Nephron (organoid): ENCODE measurements around the gene ASB2.

Experiments
- H3K27ac Mint-ChIP-seq, 3 experiments: 2 replicates each; pipeline ENCODE4 v1.8.0; 2020; ENCODE audit warnings: mixed read lengths in 3 of 3, mild to moderate bottlenecking in 2 of 3, moderate library complexity in 1 of 3
- H3K27me3 Mint-ChIP-seq: 2 replicates; pipeline ENCODE4 v1.8.0; 2021; ENCODE audit warnings: low read depth, mild to moderate bottlenecking, moderate library complexity, mixed read lengths
- H3K36me3 Mint-ChIP-seq: 2 replicates; pipeline ENCODE4 v1.8.0; 2020; ENCODE audit warnings: low read depth, mixed read lengths
- H3K4me1 Mint-ChIP-seq: 2 replicates; pipeline ENCODE4 v1.8.0; 2020; ENCODE audit warnings: mixed read lengths
- H3K4me3 Mint-ChIP-seq, 3 experiments: 2 replicates each; pipeline ENCODE4 v1.8.0; 2020; ENCODE audit warnings: mild to moderate bottlenecking in 3 of 3, mixed read lengths in 3 of 3, moderate library complexity in 2 of 3
- H3K9me3 Mint-ChIP-seq: 2 replicates; pipeline ENCODE4 v1.8.0; 2020; ENCODE audit warnings: mixed read lengths
- TF ChIP-seq, protein P1 (sequence below), 3 experiments: fragments of 200-600 bp; sonication (generic); IDR thresholded peaks; one replicate each; pipeline ENCODE4 v1.5.0; 2021; ENCODE audit warnings: antibody characterized with exemption in 3 of 3; ENCODE audit not compliant: unreplicated experiment in 3 of 3

The ASB2 gene

GRCh38 chr14:93951635-93952540, 24.5 kb downstream of the ASB2 start:
- TF ChIP-seq, protein P1, sequence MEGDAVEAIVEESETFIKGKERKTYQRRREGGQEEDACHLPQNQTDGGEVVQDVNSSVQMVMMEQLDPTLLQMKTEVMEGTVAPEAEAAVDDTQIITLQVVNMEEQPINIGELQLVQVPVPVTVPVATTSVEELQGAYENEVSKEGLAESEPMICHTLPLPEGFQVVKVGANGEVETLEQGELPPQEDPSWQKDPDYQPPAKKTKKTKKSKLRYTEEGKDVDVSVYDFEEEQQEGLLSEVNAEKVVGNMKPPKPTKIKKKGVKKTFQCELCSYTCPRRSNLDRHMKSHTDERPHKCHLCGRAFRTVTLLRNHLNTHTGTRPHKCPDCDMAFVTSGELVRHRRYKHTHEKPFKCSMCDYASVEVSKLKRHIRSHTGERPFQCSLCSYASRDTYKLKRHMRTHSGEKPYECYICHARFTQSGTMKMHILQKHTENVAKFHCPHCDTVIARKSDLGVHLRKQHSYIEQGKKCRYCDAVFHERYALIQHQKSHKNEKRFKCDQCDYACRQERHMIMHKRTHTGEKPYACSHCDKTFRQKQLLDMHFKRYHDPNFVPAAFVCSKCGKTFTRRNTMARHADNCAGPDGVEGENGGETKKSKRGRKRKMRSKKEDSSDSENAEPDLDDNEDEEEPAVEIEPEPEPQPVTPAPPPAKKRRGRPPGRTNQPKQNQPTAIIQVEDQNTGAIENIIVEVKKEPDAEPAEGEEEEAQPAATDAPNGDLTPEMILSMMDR (IDR thresholded peaks at IDR 0.05; ENCODE audit: unreplicated experiment in 3 of 3): no peak
- Mint-ChIP-seq H3K36me3 (no peaks in the 10 kb centered on the region), H3K27me3 (peaks cover 22% of the 10 kb centered on the region), H3K9me3 (no peaks in the 10 kb centered on the region), H3K27ac (no peak overlapping the region), H3K4me3 (no peak overlapping the region), H3K4me1 (peaks cover 35% of the 10 kb centered on the region)

DNA sequence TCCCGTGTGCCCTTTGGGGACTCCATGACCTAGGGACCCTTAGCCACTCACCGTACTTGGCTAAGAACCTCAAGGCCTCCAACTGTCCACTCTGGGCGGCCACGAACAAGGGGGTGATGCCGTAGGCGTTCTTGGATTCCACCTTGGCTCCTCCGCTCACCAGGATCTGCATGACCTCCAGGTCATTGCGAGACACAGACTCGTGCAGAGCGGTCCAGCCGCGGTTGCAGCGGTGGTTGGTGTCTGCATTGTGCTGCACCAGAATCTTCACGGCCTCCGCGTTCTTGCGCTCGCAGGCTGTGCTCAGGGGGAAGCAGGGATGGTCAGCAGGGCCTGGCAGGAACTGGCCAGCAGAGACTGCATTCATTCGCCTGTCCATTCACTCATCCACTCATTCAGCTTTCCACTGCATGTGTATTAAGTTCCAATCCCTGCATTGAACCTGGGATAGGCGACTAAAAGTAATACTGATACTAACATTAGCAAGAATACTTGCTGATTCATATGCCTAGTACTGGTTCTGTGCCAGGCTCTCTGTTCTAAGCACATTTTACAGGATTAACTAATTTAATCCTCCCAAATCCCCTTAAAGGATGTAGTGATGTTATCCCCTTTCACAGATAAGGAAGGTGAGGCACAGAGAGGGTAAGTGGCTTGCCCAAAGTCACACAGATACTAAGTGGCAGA, 25.3 kb downstream of the ASB2 start:
- peaks cover 32% of the 10 kb centered on the region for H3K4me1 Mint-ChIP-seq
- peaks cover 25% of the 10 kb centered on the region for H3K27me3 Mint-ChIP-seq
- no peaks in the 10 kb centered on the region for H3K36me3 Mint-ChIP-seq
- H3K9me3 Mint-ChIP-seq: no peaks in the 10 kb centered on the region
- H3K27ac Mint-ChIP-seq: no peak overlapping the region
- TF ChIP-seq, protein P1 (IDR thresholded peaks at IDR 0.05; ENCODE audit: unreplicated experiment in 3 of 3): no peak
- no peak overlapping the region for H3K4me3 Mint-ChIP-seq

DNA sequence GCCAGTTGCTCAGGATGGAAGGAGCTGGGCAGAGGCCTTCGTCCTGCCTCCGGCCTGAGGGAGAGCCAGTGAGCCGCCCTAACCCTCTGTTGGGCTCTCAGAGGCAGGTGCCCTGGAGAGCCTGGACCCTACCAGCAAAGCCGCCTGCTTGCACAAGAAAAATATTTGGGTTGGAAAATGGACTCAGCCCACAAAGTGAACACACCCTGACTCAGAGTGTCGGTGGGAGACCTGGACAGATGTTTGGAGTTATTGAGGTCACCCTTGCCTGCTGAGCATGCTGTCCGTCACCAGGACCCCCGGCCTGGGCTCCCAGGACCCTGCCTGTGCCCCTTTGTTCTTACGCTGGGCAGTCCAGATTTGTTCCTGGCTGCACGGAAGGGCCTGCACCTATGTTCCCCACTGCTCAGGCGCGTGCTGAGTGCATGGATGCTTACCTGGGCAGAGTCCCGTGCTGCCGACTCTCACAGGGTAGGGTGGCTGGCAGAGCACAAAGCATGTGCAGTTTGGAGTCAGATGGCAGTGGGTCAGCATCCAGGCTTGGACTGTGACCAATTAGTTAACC, 26.8 kb downstream of the ASB2 start:
- no peaks in the 10 kb centered on the region for H3K9me3 Mint-ChIP-seq
- peaks cover 21% of the 10 kb centered on the region for H3K27me3 Mint-ChIP-seq
- TF ChIP-seq, protein P1 (IDR thresholded peaks at IDR 0.05; ENCODE audit: unreplicated experiment in 3 of 3): no peak
- no peak overlapping the region for H3K27ac Mint-ChIP-seq
- peaks cover 25% of the 10 kb centered on the region for H3K4me1 Mint-ChIP-seq
- no peak overlapping the region for H3K4me3 Mint-ChIP-seq
- no peaks in the 10 kb centered on the region for H3K36me3 Mint-ChIP-seq

GRCh38 chr14:93947282-93947681, 29.1 kb downstream of the ASB2 start:
- Mint-ChIP-seq H3K36me3 (no peaks in the 10 kb centered on the region), H3K27ac (no peak overlapping the region), H3K4me3 (no peak overlapping the region), H3K9me3 (no peaks in the 10 kb centered on the region), H3K4me1 (peaks cover 22% of the 10 kb centered on the region), H3K27me3 (peaks cover 23% of the 10 kb centered on the region)
- TF ChIP-seq, protein P1 (IDR thresholded peaks at IDR 0.05; ENCODE audit: unreplicated experiment in 3 of 3): no peak

DNA sequence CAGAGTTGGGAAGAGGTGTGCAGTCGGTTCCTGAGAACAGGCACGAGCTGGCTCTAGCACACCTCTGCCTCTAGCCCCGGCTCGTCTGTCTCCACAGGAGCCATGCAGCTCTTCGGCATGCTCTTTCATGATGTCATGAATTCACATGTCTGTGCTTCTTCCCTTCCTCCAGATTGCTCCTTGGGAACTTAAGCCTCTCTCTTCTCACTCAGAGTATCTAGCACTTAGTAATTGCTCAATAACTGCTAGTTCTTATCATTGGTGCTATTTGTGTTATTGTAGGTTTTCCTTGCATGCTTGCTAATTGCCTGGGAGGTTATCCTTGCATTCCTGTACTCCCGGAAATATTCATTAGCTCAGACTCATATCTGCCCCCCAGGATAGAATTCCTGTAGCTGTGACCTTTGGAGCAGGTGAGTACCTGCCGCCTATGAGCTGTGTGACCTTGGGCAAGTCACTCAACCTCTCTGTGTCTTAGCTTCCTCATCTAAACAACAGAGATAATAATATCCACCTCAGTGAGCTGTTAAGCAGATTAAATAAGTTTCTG, 29.8 kb downstream of the ASB2 start:
- Mint-ChIP-seq H3K27ac (no peak overlapping the region), H3K4me3 (no peak overlapping the region), H3K4me1 (peaks cover 29% of the 10 kb centered on the region), H3K9me3 (no peaks in the 10 kb centered on the region), H3K36me3 (no peaks in the 10 kb centered on the region), H3K27me3 (peaks cover 20% of the 10 kb centered on the region)
- TF ChIP-seq, protein P1 (IDR thresholded peaks at IDR 0.05; ENCODE audit: unreplicated experiment in 3 of 3): no peak
